Activated CD4-positive, alpha-beta T cell treated with anti-CD3 and anti-CD28 coated beads for 48 hours (primary cell): ENCODE data around the gene GDA.
A peak's percentile ranks its signal among the peaks of the same experiment; 100 is the strongest.

Experiments
- DNase-seq: peaks from one replicate; pipeline ENCODE4 v3.0.0-alpha.2; 2020

The GDA gene

GRCh38 chr9:72149231-72149975 lies at the start of gene GDA:
Gene GDA, plus strand, starts transcription at chr9:72149440. Its CDS starts 120 bp downstream, at chr9:72149560.
- DNase-seq: peak; percentile 10

DNA sequence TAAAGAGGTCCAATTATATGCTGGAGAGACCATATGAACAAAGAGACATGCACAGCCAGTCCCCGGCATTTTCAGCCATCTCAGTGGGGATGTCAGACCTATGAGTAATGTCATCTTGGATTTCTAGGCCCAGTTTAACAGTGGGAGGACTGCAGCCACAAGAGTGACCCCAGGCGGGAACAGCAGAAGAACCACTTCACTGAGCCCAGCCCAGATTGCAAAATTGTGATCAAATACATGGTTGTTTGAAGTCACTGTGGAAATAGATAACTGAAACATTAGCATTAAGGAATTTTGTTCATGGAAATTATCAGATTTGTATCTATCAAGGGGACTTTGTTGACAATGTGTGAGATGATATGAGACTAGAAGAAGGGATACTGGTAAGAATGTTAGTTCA lies 46.7 kb upstream of the GDA start:
- no peak for DNase-seq

GRCh38 chr9:72113056-72113455 lies 36.2 kb upstream of the GDA start:
- no peak for DNase-seq

DNA sequence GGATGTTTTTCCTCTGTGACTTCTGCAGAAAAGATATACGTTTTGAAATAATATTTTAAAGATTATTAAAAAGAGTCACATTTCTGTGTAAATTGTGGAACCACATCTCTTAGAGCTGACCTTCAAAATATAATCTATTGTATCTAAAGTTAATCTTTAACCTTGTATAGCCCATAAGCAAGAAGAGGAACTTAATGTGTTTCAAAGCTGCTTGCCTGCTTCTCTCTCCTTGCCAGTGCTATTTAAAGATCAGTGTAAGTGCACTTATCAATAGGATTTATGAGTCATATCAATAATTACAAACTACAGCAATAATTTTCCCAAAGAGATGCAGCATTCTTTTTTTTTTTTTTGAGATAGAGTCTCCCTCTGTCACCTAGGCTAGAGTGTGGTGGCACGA lies 29.4 kb upstream of the GDA start:
- no peak for DNase-seq

DNA sequence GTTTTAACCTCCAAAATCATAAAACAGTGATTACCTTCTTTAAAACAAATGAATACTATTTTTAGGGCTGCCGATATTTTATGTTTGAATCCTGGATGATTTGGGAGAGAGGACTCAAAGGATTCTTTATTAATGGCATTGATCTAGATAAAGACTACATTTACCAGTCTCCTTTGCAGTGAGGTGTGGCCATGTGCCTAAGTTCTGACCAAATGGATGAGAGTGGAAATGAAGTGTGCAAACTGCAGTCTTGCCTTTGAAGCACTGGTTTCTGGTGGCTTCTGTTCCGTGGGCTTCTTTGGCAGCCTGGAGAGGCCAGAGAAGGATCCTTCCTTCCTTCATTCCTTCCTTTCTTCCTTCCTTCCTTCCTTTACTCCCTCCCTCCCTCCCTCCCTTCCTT lies 24.3 kb upstream of the GDA start:
- DNase-seq: no peak

GRCh38 chr9:72127753-72128152 lies 21.5 kb upstream of the GDA start:
- DNase-seq: no peak

- no peak for DNase-seq
These were observed 20.7 kb upstream of the GDA start for GRCh38 chr9:72128526-72128925.

GRCh38 chr9:72129271-72130156 lies 19.7 kb upstream of the GDA start:
- DNase-seq: no peak

GRCh38 chr9:72130321-72130720 lies 18.9 kb upstream of the GDA start:
- no peak for DNase-seq

DNA sequence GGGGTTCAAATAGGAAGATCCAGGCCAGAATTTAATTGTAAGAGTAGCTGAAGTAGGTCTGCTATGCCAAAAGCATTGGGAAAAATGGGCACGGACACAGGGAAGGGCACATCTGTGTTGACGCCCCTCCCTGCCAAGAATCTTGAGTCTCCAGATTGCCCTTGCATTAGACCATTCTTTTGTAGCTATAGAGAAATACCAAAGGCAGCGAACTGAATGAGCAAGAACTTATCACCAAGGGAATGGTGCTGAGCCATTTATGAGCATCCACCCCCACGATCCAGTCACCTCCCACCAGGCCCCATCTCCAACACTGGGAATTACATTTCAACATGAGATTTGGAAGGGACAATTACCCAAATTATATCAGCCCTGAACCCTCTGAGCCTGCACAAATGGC lies 18.0 kb upstream of the GDA start:
- no peak for DNase-seq

GRCh38 chr9:72132052-72132451 lies 17.2 kb upstream of the GDA start:
- no peak for DNase-seq

DNA sequence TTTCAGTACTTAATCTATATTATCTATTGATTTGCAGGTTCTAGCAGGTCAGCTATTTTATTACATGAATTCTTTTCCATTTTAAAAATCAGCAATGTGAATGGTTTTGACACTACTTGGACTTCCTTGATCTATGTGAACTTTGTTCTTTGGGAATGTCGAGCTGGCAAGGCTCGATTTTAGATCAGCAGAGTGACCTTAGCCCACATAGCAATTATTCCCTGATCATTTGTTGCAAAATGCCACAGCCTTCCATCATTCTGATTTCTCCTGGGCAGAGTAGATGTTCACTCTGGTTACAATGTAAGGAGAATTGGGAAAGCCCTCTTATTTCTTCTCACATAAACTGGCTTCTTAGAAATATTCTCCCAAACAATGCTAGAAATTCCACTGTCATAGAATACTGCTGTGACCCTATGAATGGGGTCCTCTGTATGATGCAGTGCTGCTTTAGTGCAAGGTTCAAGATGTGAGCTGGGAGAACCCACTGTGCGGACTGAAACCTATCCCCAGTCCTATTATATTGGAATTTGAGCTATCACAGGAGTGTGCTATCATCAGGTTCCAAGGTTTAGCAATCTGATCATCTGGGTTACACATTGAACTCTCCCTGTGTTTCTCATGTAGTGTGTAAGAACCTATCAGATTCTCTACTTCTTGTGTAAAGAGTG lies 15.7 kb upstream of the GDA start:
- no peak for DNase-seq

DNA sequence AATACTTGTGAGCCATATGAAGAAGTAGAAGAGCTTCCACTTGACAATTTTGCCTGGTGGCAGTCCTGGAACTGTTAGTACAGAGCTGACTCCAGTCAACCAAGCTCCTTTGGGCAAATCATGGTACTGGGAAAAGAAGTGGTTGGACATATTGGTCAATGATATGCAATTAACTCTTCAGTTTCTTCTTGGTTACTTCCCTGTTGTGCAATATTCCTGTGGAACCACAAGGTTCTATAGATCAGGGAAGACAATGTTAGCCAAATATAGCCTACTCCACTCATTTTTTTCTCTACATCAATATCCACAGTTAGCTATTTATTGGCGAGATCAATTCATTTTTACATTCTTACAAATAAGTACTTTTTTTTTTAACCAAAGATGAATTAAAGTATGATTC lies 14.4 kb upstream of the GDA start:
- DNase-seq: no peak

DNA sequence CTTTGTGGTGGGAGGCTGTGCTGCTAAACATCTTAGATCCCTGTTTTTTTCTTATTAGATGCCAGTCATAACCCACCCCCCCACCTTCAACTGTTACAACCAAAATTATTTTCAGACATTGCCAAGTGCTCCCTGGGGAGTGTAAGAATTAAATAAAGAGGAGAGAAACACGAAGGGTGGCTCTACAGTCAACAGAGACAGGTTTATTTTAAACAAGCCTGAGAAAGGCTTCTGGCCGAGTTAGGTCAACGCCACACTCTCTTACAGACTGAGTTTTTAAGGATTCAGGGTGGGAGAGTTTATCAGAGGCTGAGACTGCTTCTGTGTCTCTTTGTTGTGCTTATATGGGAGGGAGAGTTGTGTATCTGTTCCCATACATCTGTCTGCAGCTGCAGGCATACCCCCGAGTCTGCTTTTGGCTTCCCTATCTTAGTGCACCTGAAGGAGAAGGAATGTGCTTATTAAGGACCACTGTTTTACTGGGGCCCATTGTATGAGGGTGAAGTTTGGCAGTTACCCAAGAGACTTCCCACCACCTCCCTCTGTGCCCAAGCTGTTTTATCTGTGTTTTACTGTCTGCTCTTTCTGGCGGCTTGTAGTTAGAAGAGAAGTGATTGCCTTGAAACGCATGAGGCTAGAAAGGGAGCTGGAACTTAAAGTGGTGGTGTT lies 11.4 kb upstream of the GDA start:
- DNase-seq: no peak

DNA sequence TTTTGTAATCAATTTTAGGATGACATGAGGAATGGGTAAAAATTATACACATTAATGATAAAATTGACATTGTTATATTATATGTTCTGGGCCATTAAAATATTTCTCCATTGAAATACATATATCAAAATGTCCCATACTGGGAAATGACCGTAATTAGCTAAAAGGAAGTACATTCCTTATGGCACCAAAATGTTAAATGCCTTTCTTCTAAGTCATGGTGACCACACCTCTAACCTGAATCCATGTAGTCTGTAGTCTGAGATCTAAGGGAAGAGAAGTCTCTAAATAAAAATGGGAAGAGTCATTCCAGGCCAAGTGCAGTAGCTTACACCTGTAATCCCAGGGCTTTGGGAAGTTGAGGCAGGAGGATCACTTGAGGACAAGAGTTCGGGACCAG lies 10.0 kb upstream of the GDA start:
- DNase-seq: no peak

DNA sequence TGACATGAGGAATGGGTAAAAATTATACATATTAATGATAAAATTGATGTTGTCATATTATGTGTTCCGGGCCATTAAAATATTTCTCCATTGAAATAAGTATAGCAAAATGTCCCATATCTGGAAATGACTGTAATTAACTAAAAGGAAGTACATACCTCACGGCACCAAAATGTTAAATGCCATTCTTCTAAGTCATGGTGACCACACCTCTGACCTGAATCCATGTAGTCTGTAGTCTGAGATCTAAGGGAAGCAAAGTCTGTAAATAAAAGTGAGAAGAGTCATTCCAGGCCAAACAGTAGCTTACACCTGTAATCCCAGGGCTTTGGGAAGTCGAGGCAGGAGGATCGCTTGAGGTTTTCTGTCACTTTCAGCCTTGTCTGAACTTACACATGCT lies 8.7 kb upstream of the GDA start:
- no peak for DNase-seq

GRCh38 chr9:72141484-72141883 lies 7.8 kb upstream of the GDA start:
- DNase-seq: no peak

DNA sequence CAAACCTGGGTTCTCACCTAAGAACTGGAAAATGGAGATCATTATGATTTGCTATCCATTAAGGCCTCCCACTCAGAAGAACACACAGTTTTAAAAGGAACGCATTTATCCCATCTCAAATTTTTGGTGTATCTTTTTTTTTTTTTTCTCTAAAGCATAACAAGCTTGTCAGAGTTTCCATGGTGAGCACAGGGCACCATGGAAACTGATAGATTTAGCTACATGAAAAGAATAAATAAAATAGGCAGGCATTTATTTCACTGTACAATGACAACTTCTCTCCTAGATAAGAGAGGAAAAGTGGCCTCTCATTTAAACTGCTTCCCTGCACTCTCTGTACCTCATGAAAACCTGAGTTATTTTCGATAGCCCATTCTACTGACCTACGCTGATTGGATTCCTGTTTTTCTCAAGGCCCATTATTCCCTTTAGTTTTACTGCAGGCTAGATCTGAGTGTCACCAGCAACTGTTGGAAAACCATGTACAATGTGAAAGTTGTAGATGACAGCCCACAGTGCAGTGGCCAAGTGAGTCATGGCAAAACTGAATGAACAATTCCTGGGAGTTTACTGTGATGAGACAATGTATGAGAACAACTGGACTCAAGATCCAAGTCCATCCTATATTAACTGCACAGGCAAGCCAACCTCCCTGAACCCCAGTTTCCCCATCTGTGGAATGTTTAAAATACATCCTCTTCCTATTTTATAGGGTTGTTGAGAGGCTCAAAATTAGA lies 4.3 kb upstream of the GDA start:
- no peak for DNase-seq

GRCh38 chr9:72145733-72146505 lies 3.3 kb upstream of the GDA start:
- DNase-seq: no peak

DNA sequence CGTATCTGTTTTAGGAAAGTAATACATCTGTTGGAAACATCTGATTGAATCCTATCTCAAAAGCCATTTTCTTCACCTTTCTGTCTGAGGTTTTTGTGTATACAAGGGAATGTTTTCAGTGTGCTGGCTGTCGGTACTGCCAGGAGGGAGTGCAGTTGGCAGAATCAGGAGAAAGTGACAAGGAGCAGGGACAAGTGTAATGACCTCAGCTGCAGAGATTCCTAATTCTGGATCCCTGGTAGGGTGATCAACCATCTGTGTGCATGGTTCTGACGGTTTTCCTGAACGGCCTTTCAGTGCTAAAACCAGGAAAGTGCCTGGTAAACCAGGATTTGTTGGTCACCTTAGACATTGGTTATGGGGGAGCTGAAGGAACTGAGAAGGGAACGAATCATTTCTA lies 1.6 kb upstream of the GDA start:
- DNase-seq: no peak

- no peak for DNase-seq
These were observed 887 bp downstream of the GDA start for GRCh38 chr9:72150127-72150526.

GRCh38 chr9:72150661-72151060 lies 1.4 kb downstream of the GDA start:
- DNase-seq: no peak
